ENCODE data around the gene ADGRL3. TPM values are rescaled to one million over a fixed set of nuclear protein-coding genes. Genes with fewer than 3 reads are reported as not detected.

The ADGRL3 gene
- total RNA-seq, 3 donors from 2014 or later (not counting 1 experiment from before 2014, with no cell fraction given) = not detected

GRCh38 chr4:61514991-61515390, 314.9 kb downstream of the ADGRL3 start:
- intact Hi-C loops (cut with micrococcal nuclease) = no loop called here
- no peak for TF ChIP-seq CTCF (IDR thresholded peaks at IDR 0.05)
- H3K4me3 Mint-ChIP-seq = no peak overlapping the region
- H3K9me3 Mint-ChIP-seq = peaks cover 14% of the 10 kb centered on the region in 2 donors
- Histone ChIP-seq H3K27ac (ENCODE audit: low read length) (no peak overlapping the region), H3K36me3 (ENCODE audit: control insufficient read depth, insufficient read depth, low read length) (no peaks in the 10 kb centered on the region), H3K4me1 (ENCODE audit: control insufficient read depth, insufficient read depth, low read length) (no peaks in the 10 kb centered on the region), H3K9me3 (ENCODE audit: control insufficient read depth, insufficient read depth, low read length) (peaks cover 9% of the 10 kb centered on the region), H3K27me3 (ENCODE audit: control insufficient read depth, insufficient read depth, low read length) (no peaks in the 10 kb centered on the region), H3K4me3 (ENCODE audit: low read length) (no peak overlapping the region)
- DNase-seq = no peak
- H3K27me3 Mint-ChIP-seq (ENCODE audit: low read depth in 2 of 2) = no peaks in the 10 kb centered on the region
- no peak for ATAC-seq
- WGBS (ENCODE audit: insufficient coverage) = 86% methylated on average over 1 of the region's 2 CpGs
- no peaks in the 10 kb centered on the region for H3K36me3 Mint-ChIP-seq
- H3K4me1 Mint-ChIP-seq = no peaks in the 10 kb centered on the region
- no peak overlapping the region for H3K27ac Mint-ChIP-seq

- TF ChIP-seq CTCF (IDR thresholded peaks at IDR 0.05) = no peak
- Mint-ChIP-seq H3K27me3 (ENCODE audit: low read depth in 2 of 2) (no peaks in the 10 kb centered on the region), H3K9me3 (peaks cover 18 to 22% of the 10 kb centered on the region in 2 donors), H3K4me1 (no peaks in the 10 kb centered on the region), H3K27ac (no peak overlapping the region), H3K4me3 (no peak overlapping the region), H3K36me3 (no peaks in the 10 kb centered on the region)
- ATAC-seq (no peak), DNase-seq (no peak)
- 43% methylated on average over 20 of the region's 20 CpGs for WGBS (ENCODE audit: insufficient coverage)
- Histone ChIP-seq H3K27ac (ENCODE audit: low read length) (no peak overlapping the region), H3K4me3 (ENCODE audit: low read length) (no peak overlapping the region), H3K27me3 (ENCODE audit: control insufficient read depth, insufficient read depth, low read length) (no peaks in the 10 kb centered on the region), H3K9me3 (ENCODE audit: control insufficient read depth, insufficient read depth, low read length) (peaks cover 5% of the 10 kb centered on the region), H3K4me1 (ENCODE audit: control insufficient read depth, insufficient read depth, low read length) (no peaks in the 10 kb centered on the region), H3K36me3 (ENCODE audit: control insufficient read depth, insufficient read depth, low read length) (no peaks in the 10 kb centered on the region)
- intact Hi-C loops (cut with micrococcal nuclease) = no loop called here
Observed at GRCh38 chr4:61517144-61517543, 317.0 kb downstream of the ADGRL3 start.

- no peaks in the 10 kb centered on the region for H3K27me3 Mint-ChIP-seq (ENCODE audit: low read depth in 2 of 2)
- intact Hi-C loops (cut with micrococcal nuclease) = no loop called here
- H3K27me3 ChIP-seq (ENCODE audit: control insufficient read depth, insufficient read depth, low read length) = no peaks in the 10 kb centered on the region
- no peaks in the 10 kb centered on the region for H3K36me3 ChIP-seq (ENCODE audit: control insufficient read depth, insufficient read depth, low read length)
- peaks cover 17 to 22% of the 10 kb centered on the region in 2 donors for H3K9me3 Mint-ChIP-seq
- H3K9me3 ChIP-seq (ENCODE audit: control insufficient read depth, insufficient read depth, low read length) = peaks cover 5% of the 10 kb centered on the region
- peaks cover 1% of the 10 kb centered on the region for H3K36me3 Mint-ChIP-seq
- H3K4me1 Mint-ChIP-seq = no peaks in the 10 kb centered on the region
- H3K4me3 ChIP-seq (ENCODE audit: low read length) = no peak overlapping the region
- no peak for TF ChIP-seq CTCF (IDR thresholded peaks at IDR 0.05)
- H3K27ac Mint-ChIP-seq = no peak overlapping the region
- no peak overlapping the region for H3K4me3 Mint-ChIP-seq
- no peak for ATAC-seq
- no peaks in the 10 kb centered on the region for H3K4me1 ChIP-seq (ENCODE audit: control insufficient read depth, insufficient read depth, low read length)
- DNase-seq = no peak
- no peak overlapping the region for H3K27ac ChIP-seq (ENCODE audit: low read length)
Observed at GRCh38 chr4:61520166-61520565, 320.0 kb downstream of the ADGRL3 start.

- no peak for TF ChIP-seq CTCF (IDR thresholded peaks at IDR 0.05)
- Mint-ChIP-seq H3K27ac (no peak overlapping the region), H3K9me3 (peaks cover 22 to 24% of the 10 kb centered on the region in 2 donors), H3K4me3 (no peak overlapping the region), H3K4me1 (no peaks in the 10 kb centered on the region), H3K27me3 (ENCODE audit: low read depth in 2 of 2) (no peaks in the 10 kb centered on the region), H3K36me3 (peaks cover 7% of the 10 kb centered on the region)
- no peak for DNase-seq
- H3K36me3 ChIP-seq (ENCODE audit: control insufficient read depth, insufficient read depth, low read length) = no peaks in the 10 kb centered on the region
- no peak for ATAC-seq
- intact Hi-C loops (cut with micrococcal nuclease) = no loop called here
- H3K27ac ChIP-seq (ENCODE audit: low read length) = no peak overlapping the region
- no peak overlapping the region for H3K4me3 ChIP-seq (ENCODE audit: low read length)
- 60% methylated on average over 1 of the region's 1 CpG for WGBS (ENCODE audit: insufficient coverage)
- peaks cover 5% of the 10 kb centered on the region for H3K9me3 ChIP-seq (ENCODE audit: control insufficient read depth, insufficient read depth, low read length)
- H3K4me1 ChIP-seq (ENCODE audit: control insufficient read depth, insufficient read depth, low read length) = no peaks in the 10 kb centered on the region
- no peaks in the 10 kb centered on the region for H3K27me3 ChIP-seq (ENCODE audit: control insufficient read depth, insufficient read depth, low read length)
Observed at GRCh38 chr4:61520681-61521160, 320.6 kb downstream of the ADGRL3 start.
